ENCODE measurements around the gene TRAPPC12.
"Not testable (repeated sequence)": the region's sequence is repeated elsewhere in the genome, so short reads cannot be mapped to it uniquely, and the experiment has no call there.

TRAPPC12 gene

GRCh38 chr2:3379647-3380534, at the start of gene TRAPPC12:
TRAPPC12 (plus strand) TSS chr2:3379694; CDS start chr2:3387624, 7,930 bp downstream.
- peak; percentile 85 for DNase-seq (ENCODE audit: low spot score)

DNA sequence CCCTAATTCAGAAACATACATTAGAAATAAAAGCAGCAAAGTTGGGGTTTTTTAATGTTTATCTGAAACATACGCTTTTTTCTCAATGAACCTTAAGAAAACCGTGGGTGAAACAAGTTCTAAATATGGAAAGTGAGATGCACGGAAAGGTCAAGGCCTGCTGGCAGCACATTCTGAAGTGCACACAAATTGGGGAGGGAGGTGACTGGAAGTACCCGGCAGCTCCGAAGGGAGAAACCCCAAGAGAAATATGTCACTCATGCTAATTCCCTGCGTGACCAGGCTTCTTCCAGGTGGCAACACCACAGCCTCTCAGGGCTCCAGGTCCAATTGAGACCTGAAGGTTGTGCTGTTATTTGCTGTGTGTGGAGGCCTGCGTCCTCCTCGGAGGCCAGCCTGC, 47.4 kb upstream of the TRAPPC12 start:
- DNase-seq (ENCODE audit: low spot score): no peak

- DNase-seq (ENCODE audit: low spot score): no peak
Observed at GRCh38 chr2:3334392-3335345, 44.8 kb upstream of the TRAPPC12 start.

- DNase-seq (ENCODE audit: low spot score): no peak
Observed at GRCh38 chr2:3336844-3337243, 42.6 kb upstream of the TRAPPC12 start.

- DNase-seq (ENCODE audit: low spot score): no peak
Observed at GRCh38 chr2:3338340-3338739, 41.2 kb upstream of the TRAPPC12 start.

DNA sequence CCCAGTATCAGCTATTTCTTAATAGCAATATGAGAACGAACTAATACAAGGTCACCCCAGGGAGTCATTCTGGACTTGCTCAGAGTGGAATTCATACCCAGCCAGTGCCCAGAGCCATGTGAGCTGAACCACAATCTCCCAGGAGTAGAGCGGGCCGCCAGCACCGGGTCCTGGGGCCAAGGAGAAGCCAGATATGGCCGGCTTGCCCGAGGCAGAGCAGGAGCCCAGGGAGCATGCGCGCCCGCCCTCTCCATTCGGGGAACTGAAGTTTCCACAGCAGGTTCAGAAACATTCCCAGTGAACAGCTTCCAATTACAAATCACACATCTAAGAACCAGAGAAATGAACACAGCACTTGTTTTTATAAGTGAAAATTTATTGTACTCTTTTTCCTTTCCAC, 39.4 kb upstream of the TRAPPC12 start:
- no peak for DNase-seq (ENCODE audit: low spot score)

DNA sequence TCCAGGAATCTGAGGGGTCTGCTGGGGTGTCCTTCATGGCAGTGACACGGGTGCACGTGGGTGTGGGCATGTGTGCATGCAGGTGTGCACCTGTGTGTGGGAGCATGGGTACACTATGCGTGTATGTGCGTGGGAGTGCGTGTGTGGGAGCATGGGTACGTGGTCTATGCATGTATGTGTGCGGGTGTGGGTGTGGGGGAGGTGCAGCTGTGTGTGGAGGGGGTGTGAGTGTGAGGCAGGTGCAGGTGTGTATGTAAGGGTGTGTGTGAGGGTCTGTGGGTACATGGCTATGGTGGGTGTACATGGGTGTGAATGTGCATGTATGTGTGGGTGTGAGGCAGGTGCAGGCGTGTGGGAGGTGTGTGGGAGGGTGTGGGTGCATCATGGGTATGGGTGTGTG, 38.2 kb upstream of the TRAPPC12 start:
- no peak for DNase-seq (ENCODE audit: low spot score)

DNA sequence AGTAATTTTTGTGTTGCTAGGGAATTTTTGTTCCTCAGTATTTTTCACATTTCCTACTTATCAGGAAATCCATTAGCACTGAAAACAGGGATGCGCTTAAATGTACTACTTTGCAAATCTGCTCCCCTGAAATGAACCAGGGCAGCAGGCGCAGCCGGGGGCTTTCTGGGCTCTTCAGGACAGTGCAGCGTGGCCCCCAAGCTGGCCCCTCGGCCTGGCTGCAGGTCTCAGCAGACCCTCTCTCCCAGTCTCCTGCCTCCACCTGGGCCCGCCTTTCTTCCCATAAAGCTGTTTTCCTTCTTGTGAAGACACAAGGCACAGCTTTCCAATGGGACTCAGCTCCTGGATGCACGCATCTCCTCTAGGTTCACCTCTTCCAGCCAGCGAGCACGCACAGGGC, 37.2 kb upstream of the TRAPPC12 start:
- DNase-seq (ENCODE audit: low spot score): no peak

DNA sequence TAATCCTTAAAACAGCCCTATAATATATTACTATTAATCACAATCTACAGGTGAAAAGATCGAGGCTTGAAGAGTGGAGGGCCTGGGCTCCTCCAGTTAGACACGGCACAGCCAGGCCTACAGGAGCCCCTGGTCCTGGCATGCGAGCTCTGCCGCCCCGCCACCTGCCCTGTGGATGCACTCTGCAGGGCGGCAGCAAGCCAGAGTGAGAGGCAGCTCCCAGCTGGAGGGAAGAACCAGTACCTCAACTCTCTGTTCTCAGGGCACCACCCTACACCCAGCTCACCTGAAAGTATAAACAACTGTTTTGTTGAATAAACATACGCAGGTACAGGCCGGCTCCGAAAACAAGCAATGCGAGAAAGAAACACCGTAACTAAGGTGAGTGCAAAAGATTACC, 36.5 kb upstream of the TRAPPC12 start:
- no peak for DNase-seq (ENCODE audit: low spot score)

- DNase-seq (ENCODE audit: low spot score): no peak
Observed at GRCh38 chr2:3344897-3345296, 34.6 kb upstream of the TRAPPC12 start.

DNA sequence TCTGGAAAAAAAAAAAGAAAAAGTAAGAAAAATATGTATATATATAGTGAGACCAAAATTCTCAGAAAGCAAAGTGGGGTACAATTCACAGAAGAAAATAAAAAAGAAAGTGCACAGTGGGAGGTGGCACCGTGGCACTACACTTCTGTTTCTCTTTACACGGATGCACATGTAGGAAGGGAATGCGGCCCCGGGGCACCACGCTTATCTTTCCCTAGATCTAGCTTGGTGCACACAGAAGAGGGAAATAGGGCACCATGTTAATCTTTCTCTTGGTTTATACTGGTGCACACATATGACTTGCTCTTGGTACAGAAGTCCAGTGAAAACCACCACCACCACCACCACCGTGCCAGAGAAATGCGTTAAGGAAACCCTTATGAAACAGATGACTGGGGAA, 33.9 kb upstream of the TRAPPC12 start:
- DNase-seq (ENCODE audit: low spot score): no peak

DNA sequence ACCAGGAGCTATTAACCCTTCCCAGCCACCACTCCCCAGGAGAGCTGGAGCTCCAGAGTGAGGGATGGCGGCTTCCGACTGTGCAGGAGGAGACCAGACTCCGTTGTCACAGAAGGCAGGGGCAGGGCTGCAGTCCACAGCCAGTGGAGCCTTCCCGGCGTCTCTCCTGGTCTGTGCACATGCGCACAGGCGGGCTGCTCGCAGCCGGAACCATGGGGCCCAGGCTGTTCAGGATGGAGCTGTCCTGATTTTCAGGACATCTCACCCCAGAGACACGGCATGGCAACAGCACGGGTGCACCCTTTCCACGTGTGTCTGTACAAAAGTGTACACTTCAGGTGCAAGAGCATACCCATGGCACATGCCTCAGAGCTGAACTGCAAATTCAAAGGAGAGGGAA, 30.7 kb upstream of the TRAPPC12 start:
- DNase-seq (ENCODE audit: low spot score): no peak

DNA sequence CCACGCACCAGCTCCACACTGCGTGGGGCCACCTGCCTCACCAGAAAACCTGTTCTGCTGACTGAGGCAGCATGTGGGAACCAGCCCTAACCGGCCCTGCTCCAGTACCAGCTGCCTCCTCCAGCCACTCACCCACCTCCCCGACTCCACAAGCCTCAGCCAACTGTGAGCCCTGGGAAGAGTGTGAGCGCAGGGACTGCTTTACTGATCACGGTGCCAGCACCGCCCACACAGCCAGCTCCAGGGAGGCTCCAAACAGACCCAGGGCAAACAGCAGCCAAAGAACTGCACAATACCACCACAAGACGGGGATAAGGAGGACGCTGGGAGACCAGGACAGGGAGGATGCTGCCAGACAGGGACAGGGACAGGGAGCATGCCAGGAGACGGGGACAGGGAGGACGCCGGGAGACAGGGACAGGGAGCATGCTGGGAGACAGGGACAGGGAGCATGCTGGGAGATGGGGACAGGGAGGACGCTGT, 30.2 kb upstream of the TRAPPC12 start:
- no peak for DNase-seq (ENCODE audit: low spot score)

DNA sequence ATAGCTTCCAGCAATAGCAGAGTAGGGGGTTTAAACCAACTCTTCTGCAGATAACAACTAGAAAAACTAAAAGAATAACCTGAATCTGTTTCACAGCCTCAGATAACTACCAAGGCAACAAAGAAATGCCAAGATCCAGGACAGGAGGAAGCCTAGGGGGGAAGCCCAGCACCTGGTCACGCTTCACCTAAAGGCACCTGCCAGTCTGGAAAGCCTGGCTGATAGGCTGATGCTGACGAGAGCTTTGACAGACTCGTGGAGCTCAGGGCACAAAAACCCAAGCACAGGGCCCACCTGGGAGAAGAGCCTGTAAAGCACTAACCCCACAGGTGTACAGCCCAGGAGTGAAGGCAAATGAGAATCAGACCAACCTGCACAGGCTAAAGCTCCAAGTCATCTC, 24.5 kb upstream of the TRAPPC12 start:
- no peak for DNase-seq (ENCODE audit: low spot score)

DNA sequence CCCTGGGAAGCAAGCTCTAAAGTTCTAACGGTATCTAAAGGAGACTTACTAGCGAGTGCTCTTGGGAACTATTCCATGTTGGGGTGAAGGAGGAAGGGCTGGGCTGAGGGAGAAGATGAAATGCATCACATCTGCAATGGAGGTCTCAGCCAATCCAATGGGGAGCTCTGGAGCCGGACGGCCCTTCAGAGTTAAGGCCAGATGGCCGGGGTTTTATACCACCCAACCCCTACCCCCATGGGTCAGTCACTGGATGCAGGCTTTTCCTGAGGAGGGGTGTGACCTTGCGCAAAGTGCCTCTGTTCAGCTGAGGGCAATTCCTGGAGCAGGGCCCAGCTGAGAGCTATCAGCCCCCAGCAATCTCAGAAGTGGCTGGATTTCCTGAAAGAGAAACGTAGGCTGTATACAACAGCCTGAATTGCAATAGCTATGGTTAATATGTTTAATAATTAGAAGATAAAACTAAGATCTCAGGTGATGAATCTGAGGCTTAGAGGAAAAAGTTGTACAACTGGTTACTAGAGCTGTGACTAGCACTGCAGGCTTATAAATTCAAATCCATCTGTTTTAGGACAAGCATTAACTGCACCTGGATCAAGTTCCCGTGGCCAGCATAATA, 23.4 kb upstream of the TRAPPC12 start:
- DNase-seq (ENCODE audit: low spot score): no peak

- no peak for DNase-seq (ENCODE audit: low spot score)
Observed at GRCh38 chr2:3356799-3357198, 22.7 kb upstream of the TRAPPC12 start.

DNA sequence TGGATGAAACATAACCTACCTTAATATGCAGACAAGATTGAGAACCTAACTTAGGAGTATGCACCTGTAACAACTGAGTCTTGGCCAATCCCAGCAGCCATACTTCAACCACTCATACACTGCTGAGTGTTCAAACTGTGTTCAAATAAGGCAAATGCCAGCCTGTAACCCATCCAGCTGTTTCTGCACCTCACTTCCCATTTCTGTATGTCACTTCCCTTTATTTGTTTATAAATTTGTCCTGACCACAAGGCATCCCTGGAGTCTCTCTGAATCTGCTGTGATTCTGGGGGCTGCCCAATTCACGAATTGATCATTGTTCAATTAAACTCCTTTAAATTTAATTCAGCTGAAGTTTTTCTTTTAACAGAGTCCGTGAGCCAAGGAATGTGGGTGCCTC, 22.0 kb upstream of the TRAPPC12 start:
- DNase-seq (ENCODE audit: low spot score): not testable (repeated sequence)

GRCh38 chr2:3357926-3358325, 21.6 kb upstream of the TRAPPC12 start:
- DNase-seq (ENCODE audit: low spot score): no peak

GRCh38 chr2:3361518-3362389, 17.7 kb upstream of the TRAPPC12 start:
- no peak for DNase-seq (ENCODE audit: low spot score)

DNA sequence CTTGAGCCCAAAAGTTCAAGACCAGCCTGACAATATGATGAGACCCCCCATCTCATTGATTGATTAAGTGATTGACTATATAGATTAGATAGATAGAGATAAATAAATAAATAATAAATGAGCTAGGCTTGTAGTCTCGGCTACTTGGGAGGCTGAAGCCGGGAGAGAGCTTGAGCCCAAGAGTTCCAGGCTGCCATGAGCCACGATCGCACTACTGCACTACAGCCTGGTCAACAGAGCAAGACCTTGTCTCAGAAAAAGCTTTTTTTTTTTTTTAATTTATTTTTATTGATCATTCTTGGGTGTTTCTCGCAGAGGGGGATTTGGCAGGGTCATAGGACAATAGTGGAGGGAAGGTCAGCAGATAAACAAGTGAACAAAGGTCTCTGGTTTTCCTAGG, 14.3 kb upstream of the TRAPPC12 start:
- DNase-seq (ENCODE audit: low spot score): no peak

DNA sequence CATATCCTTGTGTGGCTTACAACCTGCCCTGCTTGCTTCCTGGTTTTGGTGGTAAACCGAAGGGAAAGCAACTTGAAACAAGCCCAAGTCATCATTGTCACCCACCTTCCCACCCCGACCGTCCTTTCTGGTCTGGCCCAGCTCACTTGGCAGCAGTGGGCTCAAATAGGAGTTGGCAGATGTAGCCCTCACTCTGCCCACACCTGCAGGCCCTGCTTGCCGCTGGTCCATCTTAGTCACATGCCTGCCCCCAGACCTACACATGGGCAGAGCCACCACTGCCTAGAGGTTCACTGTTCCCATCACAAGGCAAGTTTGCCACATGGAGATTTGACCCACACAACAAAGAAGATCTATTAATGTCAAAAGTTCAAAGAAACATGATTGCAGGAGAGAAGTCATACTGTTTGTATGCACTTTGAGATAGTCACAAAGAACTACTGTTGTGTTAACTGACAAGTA, 11.2 kb upstream of the TRAPPC12 start:
- DNase-seq (ENCODE audit: low spot score): no peak
